GM12892 (cell line): ENCODE data around the gene RIOK3.

Source experiments
- POLR2A ChIP-seq: IDR thresholded peaks from 2 replicates; pipeline ENCODE4 v1.6.1; 2011; ENCODE audit warnings: low read depth, low read length, control low read depth
- TAF1 ChIP-seq: IDR thresholded peaks from 2 replicates; pipeline ENCODE4 v1.6.1; 2011; ENCODE audit warnings: low read depth, mild to moderate bottlenecking, control low read depth, low read length, borderline replicate concordance

- TF ChIP-seq TAF1 = no peak
- no peak for TF ChIP-seq POLR2A
Measured at GRCh38 chr18:23451491-23451890, 1.6 kb upstream of the RIOK3 start.
